Activated naive CD8-positive, alpha-beta T cell treated with anti-CD3 and anti-CD28 coated beads, Interleukin-2, amount 50 U/mL, for 16 hours (primary cell): Measurements from ENCODE around the gene CDC16.

Experiments used
- DNase-seq: peaks from one replicate; pipeline ENCODE4 v3.0.0-alpha.2; 2020; ENCODE audit warnings: low read depth, low spot score

The CDC16 gene

DNA sequence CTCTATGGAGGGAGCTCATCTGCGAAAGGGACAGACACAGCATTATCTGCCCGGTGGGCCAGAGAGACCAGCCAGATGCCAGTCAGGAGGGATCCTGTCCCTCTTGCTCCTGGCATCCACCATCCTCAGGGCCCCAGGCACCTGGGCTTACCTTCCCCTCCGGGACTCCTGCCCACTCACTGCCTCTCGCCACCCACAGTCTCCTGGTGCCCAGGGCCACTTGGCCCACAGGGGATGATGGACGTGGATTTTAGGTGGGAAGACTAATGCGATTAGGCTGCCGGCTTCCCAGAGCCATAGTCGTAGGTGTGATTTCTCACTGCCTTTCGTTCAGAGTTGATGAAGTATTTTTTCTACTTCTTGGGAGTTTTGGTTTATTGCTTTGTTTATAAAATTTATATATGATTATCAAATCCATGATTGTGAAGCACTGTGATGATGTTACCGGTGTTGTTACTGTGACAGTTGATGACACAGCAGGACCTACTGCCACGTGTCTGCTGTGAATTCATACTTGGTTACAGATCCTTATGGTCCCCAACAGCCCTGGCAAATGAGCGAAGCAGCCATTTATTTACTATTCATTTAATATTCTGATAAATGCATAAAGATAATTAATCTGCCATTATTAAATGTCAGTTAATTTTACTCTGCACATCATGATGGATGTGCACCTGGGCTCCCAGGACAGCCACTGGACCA is 65.1 kb downstream of the CDC16 start:
- no peak for DNase-seq

GRCh38 chr13:114303700-114304327 is 69.1 kb downstream of the CDC16 start:
- DNase-seq = no peak

DNA sequence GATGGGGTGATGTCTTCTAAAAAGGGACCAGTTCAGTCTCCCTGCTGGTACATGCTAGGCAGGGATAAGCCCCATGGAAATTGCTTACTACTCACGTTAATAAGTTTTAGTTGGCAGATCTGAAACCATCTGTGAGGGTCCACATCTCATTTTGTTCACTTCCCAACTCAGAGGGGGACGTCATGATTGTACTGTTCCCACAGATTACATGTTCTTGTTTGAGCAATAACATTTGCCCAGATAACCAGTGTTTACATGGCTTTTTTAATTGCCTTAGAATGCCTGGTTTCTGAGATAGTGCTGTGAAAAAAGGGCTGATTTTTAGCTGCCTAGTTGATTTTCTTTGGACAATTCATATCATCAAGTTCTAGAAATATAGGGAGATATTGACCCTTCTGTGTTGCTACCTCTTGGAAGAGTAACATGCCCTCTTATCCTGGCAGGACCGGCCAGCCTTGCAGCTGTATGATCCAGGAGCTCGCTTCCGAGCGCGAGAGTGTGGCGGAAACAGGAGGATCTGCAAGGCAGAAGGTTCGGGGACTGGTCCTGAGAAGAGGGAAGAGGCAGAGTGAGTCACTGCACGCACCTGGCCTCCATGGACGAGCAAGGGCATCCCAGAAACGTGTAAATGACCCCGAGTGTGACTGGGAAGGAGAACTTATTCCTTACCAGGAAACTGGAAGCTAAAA is 69.8 kb downstream of the CDC16 start:
- no peak for DNase-seq

- no peak for DNase-seq
Observed at GRCh38 chr13:114309086-114309485, 74.4 kb downstream of the CDC16 start.

GRCh38 chr13:114309806-114310410 is 75.2 kb downstream of the CDC16 start:
- no peak for DNase-seq

DNA sequence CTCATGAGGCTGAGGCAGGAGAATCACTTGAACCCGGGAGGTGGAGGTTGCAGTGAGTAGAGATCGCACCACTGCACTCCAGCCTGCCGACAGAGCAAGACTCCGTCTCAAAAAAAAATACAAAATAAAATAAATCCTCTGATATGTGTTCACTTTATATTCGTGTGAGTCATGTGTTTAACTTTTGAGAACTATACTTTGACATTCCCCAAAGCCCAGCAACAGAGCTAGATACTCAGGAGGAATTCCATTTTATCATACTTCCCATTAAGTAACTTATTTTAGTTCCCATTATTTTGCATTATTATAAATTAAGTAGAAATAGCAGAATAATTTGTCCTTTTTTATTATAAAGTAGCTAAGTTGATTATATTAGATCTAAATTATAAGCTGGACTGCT is 76.3 kb downstream of the CDC16 start:
- no peak for DNase-seq

- no peak for DNase-seq
Observed at GRCh38 chr13:114311387-114311786, 76.7 kb downstream of the CDC16 start.

DNA sequence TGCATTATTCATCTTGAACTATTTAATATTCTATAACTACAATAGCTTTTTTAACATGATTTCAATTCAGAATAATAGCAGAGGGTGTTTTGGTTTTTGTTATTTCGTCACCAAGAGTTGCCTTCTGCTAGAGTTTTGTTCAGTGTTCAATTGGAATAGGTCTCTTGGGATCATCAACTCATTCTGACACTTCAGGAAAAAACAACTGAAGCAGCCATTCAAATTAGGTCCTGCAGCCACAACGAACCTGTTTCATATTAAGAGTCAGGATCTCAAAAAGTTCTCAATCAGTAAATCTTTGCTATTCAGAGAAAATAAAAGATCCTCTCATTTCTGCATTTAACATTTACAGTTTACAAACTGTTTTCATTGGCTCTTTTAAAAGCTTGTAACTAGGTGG is 77.2 kb downstream of the CDC16 start:
- no peak for DNase-seq

DNA sequence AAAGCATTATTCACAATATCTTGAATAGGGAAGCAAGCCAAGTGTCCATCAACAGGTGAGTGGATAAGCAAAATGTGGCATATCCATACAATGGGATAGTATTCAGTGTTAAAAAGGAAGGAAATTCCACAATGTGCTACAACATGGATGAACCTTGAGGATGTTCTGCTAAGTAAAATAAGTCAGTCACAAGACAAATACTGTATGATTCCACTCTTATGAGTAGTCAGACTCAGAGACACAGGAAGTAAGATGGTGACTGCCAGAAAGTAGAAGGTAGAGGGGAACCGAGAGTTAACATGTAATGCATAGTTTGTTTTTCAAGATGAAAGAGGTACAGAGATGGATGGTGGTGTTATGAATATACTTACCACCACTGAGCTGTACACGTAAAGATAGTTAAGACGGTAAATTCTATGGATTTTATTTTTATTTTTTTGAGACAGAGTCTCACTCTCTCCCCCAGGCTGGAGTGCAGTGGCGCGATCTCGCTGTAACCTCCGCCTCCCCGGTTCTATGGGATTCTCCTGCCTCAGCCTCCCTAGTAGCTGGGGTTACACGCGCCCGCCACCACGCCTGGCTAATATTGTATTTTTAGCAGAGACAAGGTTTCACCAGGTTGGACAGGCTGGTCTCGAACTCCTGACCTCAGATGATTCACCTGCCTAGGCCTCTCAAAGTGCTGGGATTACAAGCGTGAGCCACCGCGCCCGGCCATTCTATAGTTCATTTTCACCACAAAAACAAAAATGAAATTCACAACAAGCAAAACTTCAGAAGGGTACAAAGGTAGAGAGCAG is 78.6 kb downstream of the CDC16 start:
- DNase-seq = no peak

GRCh38 chr13:114314074-114314912 is 79.6 kb downstream of the CDC16 start, which contains the start of gene CHAMP1:
TSS of gene CHAMP1 (plus strand) at chr13:114314503. CDS start at chr13:114323843, 9,340 bp downstream.
- peak; percentile 81 for DNase-seq

DNA sequence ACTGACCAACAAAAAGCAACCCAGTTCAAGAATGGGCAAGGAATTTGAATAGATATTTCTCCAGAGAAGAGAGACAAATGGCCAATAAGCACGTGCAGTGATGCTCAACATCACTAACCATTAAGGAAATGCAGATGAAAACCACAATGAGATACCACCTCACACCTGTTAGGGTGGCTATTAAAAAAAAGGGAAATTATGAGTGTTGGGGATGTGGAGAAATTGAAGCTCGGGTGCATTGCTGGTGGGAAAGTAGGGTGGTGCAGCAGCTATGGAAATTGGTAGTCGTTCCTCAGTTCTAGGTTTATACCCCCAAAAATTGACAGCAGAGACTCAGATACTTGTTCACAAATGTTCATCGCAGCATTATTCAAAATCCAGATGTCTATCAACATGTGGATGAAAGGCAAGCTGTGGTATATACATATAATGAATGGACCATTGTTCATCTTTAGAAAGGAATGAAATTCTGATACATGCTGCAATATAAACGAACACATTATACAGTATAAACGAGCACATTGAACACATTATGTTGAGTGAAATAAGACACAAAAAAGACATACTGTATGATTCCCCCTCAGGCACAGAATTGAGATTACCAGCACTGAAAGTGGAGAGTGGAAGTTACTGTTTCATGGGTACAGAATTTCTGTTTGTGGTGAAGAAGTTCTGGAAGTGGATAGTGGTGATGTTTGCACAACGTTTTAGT is 80.5 kb downstream of the CDC16 start:
- no peak for DNase-seq

GRCh38 chr13:114318624-114319023 is 83.9 kb downstream of the CDC16 start:
- DNase-seq = no peak

- DNase-seq = no peak
Observed at GRCh38 chr13:114319441-114319913, 84.8 kb downstream of the CDC16 start.

GRCh38 chr13:114320065-114320464 is 85.4 kb downstream of the CDC16 start:
- DNase-seq = no peak

- DNase-seq = no peak
Observed at GRCh38 chr13:114321256-114321655, 86.6 kb downstream of the CDC16 start.
